Measurements from ENCODE around the gene MAGI2. TPM values are rescaled to one million over a fixed set of nuclear protein-coding genes. Genes with fewer than 3 reads are reported as not detected.
A peak's percentile ranks its signal among the peaks of the same experiment; 100 is the strongest.

The MAGI2 gene
- total and polyA plus RNA-seq, 2 experiments from 2014 or later: 10.4 to 26.4 TPM

DNA sequence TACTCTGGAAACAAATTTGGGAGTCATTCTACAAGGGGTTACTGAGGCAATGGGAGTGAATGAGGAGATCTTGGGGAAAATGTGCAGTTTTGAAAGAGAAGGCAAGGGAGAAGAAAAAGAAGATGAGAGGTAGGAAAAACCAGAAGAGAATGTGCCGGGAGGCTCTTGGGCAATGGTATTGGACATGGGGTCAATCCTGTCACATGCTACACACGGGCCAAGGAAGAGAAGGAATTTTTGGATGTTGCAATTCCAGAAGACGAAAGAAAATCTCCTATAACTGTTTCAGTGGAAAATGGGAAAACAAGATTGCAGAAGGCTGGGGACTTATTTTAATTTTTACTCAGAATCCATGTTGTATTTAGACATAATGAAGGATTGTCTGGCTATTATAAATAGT, 1039.9 kb downstream of the MAGI2 start (continued):
- TF ChIP-seq, protein P1, sequence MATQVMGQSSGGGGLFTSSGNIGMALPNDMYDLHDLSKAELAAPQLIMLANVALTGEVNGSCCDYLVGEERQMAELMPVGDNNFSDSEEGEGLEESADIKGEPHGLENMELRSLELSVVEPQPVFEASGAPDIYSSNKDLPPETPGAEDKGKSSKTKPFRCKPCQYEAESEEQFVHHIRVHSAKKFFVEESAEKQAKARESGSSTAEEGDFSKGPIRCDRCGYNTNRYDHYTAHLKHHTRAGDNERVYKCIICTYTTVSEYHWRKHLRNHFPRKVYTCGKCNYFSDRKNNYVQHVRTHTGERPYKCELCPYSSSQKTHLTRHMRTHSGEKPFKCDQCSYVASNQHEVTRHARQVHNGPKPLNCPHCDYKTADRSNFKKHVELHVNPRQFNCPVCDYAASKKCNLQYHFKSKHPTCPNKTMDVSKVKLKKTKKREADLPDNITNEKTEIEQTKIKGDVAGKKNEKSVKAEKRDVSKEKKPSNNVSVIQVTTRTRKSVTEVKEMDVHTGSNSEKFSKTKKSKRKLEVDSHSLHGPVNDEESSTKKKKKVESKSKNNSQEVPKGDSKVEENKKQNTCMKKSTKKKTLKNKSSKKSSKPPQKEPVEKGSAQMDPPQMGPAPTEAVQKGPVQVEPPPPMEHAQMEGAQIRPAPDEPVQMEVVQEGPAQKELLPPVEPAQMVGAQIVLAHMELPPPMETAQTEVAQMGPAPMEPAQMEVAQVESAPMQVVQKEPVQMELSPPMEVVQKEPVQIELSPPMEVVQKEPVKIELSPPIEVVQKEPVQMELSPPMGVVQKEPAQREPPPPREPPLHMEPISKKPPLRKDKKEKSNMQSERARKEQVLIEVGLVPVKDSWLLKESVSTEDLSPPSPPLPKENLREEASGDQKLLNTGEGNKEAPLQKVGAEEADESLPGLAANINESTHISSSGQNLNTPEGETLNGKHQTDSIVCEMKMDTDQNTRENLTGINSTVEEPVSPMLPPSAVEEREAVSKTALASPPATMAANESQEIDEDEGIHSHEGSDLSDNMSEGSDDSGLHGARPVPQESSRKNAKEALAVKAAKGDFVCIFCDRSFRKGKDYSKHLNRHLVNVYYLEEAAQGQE (IDR thresholded peaks at IDR 0.05; ENCODE audit: unreplicated experiment): no peak

DNA sequence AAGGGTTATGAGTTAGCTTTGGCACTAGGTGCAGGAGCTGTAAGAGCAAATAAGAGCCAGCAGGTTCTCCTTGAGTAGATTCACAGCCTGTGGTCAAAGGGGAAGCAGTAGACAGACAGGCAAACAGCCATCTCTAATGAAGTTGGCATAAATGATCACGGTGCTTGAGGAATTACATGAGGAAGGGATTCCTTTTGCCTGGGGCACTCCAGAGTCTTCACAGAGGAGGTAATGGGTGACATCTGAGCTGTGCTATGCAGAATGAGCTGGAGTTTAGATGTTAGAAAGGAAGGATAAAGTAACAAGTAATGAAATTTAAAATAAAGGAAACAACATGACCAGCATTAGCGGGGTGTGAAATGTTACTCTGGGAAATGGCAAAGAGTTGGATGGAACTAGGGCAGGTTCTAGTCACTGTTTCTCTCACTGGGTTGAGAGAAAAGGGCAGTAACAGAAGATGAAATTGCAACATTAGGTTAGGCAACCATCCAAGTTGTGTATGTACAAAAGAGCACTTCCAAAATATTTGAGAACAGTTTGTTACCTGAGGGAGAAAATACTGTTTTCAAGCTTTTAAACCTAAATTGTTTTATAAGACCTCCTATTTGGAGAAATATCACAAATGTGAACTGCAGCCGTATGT, 1041.1 kb downstream of the MAGI2 start:
- Histone ChIP-seq H3K9me2 (ENCODE audit: insufficient read depth) (no peaks in the 10 kb centered on the region), H3K4me1 (ENCODE audit: insufficient read depth) (peaks cover 11% of the 10 kb centered on the region; the same call in 1 of the 2 replicates), H3F3A (replicated peaks; ENCODE audit: low read depth) (no peaks in the 10 kb centered on the region), H3K4me3 (no peak overlapping the region), H3K79me2 (replicated peaks; ENCODE audit: insufficient read depth) (no peaks in the 10 kb centered on the region), H2AFZ (no peak overlapping the region), H3K27me3 (ENCODE audit: insufficient read depth) (no peaks in the 10 kb centered on the region), H3K36me3 (ENCODE audit: insufficient read depth) (no peaks in the 10 kb centered on the region), H3K4me2 (no peak overlapping the region), H4K20me1 (replicated peaks; ENCODE audit: insufficient read depth) (no peaks in the 10 kb centered on the region), H3K27ac (ENCODE audit: low read depth) (peak overlapping the region; percentile 12; the same call in 1 of the 2 replicates)
- Mint-ChIP-seq H3K4me1 (peaks cover 19% of the 10 kb centered on the region), H3K9me3 (no peaks in the 10 kb centered on the region), H3K27me3 (ENCODE audit: insufficient read depth, low read depth, poor library complexity) (peaks cover 4% of the 10 kb centered on the region), H3K36me3 (ENCODE audit: low read depth) (peaks cover 7% of the 10 kb centered on the region; the same call in 2 of the 3 replicates), H3K27ac (peak overlapping the region; percentile 29; the same call in 1 of the 2 replicates), H3K4me3 (no peak overlapping the region)
- ATAC-seq: no peak; the same call in 2 of the 3 replicates
- no peak for DNase-seq (ENCODE audit: low spot score)
- TF ChIP-seq EZH2 (IDR thresholded peaks at IDR 0.05; ENCODE audit: low read depth, unreplicated experiment) (no peak), STAT1 (IDR thresholded peaks at IDR 0.05; ENCODE audit: unreplicated experiment) (no peak), EZH2phosphoT487 (IDR thresholded peaks at IDR 0.05; ENCODE audit: unreplicated experiment) (no peak), ZNF114 (CRISPR knock-in tag; IDR thresholded peaks at IDR 0.05) (no peak), CREB1 (CRISPR knock-in tag; IDR thresholded peaks at IDR 0.05; ENCODE audit: low read depth) (no peak), JUNB (IDR thresholded peaks at IDR 0.05; ENCODE audit: unreplicated experiment) (no peak), POLR2AphosphoS5 (IDR thresholded peaks at IDR 0.05; ENCODE audit: low read depth) (no peak)
- TF ChIP-seq, protein P2, sequence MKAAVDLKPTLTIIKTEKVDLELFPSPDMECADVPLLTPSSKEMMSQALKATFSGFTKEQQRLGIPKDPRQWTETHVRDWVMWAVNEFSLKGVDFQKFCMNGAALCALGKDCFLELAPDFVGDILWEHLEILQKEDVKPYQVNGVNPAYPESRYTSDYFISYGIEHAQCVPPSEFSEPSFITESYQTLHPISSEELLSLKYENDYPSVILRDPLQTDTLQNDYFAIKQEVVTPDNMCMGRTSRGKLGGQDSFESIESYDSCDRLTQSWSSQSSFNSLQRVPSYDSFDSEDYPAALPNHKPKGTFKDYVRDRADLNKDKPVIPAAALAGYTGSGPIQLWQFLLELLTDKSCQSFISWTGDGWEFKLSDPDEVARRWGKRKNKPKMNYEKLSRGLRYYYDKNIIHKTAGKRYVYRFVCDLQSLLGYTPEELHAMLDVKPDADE (IDR thresholded peaks at IDR 0.05): no peak
- TF ChIP-seq, protein P3, sequence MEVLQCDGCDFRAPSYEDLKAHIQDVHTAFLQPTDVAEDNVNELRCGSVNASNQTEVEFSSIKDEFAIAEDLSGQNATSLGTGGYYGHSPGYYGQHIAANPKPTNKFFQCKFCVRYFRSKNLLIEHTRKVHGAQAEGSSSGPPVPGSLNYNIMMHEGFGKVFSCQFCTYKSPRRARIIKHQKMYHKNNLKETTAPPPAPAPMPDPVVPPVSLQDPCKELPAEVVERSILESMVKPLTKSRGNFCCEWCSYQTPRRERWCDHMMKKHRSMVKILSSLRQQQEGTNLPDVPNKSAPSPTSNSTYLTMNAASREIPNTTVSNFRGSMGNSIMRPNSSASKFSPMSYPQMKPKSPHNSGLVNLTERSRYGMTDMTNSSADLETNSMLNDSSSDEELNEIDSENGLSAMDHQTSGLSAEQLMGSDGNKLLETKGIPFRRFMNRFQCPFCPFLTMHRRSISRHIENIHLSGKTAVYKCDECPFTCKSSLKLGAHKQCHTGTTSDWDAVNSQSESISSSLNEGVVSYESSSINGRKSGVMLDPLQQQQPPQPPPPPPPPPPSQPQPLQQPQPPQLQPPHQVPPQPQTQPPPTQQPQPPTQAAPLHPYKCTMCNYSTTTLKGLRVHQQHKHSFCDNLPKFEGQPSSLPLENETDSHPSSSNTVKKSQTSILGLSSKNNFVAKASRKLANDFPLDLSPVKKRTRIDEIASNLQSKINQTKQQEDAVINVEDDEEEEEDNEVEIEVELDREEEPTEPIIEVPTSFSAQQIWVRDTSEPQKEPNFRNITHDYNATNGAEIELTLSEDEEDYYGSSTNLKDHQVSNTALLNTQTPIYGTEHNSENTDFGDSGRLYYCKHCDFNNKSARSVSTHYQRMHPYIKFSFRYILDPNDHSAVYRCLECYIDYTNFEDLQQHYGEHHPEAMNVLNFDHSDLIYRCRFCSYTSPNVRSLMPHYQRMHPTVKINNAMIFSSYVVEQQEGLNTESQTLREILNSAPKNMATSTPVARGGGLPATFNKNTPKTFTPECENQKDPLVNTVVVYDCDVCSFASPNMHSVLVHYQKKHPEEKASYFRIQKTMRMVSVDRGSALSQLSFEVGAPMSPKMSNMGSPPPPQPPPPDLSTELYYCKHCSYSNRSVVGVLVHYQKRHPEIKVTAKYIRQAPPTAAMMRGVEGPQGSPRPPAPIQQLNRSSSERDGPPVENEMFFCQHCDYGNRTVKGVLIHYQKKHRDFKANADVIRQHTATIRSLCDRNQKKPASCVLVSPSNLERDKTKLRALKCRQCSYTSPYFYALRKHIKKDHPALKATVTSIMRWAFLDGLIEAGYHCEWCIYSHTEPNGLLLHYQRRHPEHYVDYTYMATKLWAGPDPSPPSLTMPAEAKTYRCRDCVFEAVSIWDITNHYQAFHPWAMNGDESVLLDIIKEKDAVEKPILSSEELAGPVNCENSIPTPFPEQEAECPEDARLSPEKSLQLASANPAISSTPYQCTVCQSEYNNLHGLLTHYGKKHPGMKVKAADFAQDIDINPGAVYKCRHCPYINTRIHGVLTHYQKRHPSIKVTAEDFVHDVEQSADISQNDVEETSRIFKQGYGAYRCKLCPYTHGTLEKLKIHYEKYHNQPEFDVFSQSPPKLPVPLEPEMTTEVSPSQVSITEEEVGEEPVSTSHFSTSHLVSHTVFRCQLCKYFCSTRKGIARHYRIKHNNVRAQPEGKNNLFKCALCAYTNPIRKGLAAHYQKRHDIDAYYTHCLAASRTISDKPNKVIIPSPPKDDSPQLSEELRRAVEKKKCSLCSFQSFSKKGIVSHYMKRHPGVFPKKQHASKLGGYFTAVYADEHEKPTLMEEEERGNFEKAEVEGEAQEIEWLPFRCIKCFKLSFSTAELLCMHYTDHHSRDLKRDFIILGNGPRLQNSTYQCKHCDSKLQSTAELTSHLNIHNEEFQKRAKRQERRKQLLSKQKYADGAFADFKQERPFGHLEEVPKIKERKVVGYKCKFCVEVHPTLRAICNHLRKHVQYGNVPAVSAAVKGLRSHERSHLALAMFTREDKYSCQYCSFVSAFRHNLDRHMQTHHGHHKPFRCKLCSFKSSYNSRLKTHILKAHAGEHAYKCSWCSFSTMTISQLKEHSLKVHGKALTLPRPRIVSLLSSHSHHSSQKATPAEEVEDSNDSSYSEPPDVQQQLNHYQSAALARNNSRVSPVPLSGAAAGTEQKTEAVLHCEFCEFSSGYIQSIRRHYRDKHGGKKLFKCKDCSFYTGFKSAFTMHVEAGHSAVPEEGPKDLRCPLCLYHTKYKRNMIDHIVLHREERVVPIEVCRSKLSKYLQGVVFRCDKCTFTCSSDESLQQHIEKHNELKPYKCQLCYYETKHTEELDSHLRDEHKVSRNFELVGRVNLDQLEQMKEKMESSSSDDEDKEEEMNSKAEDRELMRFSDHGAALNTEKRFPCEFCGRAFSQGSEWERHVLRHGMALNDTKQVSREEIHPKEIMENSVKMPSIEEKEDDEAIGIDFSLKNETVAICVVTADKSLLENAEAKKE (CRISPR knock-in tag; IDR thresholded peaks at IDR 0.05): no peak
- TF ChIP-seq, protein P4, sequence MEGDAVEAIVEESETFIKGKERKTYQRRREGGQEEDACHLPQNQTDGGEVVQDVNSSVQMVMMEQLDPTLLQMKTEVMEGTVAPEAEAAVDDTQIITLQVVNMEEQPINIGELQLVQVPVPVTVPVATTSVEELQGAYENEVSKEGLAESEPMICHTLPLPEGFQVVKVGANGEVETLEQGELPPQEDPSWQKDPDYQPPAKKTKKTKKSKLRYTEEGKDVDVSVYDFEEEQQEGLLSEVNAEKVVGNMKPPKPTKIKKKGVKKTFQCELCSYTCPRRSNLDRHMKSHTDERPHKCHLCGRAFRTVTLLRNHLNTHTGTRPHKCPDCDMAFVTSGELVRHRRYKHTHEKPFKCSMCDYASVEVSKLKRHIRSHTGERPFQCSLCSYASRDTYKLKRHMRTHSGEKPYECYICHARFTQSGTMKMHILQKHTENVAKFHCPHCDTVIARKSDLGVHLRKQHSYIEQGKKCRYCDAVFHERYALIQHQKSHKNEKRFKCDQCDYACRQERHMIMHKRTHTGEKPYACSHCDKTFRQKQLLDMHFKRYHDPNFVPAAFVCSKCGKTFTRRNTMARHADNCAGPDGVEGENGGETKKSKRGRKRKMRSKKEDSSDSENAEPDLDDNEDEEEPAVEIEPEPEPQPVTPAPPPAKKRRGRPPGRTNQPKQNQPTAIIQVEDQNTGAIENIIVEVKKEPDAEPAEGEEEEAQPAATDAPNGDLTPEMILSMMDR (conservative IDR thresholded peaks at IDR 0.05; ENCODE audit: low read depth in 2 of 2): no peak
